ENCODE measurements around the gene SLC9A2. TPM values are rescaled to one million over a fixed set of nuclear protein-coding genes. Genes with fewer than 3 reads are reported as not detected.

Gene SLC9A2, protein sequence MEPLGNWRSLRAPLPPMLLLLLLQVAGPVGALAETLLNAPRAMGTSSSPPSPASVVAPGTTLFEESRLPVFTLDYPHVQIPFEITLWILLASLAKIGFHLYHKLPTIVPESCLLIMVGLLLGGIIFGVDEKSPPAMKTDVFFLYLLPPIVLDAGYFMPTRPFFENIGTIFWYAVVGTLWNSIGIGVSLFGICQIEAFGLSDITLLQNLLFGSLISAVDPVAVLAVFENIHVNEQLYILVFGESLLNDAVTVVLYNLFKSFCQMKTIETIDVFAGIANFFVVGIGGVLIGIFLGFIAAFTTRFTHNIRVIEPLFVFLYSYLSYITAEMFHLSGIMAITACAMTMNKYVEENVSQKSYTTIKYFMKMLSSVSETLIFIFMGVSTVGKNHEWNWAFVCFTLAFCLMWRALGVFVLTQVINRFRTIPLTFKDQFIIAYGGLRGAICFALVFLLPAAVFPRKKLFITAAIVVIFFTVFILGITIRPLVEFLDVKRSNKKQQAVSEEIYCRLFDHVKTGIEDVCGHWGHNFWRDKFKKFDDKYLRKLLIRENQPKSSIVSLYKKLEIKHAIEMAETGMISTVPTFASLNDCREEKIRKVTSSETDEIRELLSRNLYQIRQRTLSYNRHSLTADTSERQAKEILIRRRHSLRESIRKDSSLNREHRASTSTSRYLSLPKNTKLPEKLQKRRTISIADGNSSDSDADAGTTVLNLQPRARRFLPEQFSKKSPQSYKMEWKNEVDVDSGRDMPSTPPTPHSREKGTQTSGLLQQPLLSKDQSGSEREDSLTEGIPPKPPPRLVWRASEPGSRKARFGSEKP
- under 0.01 TPM in 1 of 2 replicates, not detected in the other for total RNA-seq

DNA sequence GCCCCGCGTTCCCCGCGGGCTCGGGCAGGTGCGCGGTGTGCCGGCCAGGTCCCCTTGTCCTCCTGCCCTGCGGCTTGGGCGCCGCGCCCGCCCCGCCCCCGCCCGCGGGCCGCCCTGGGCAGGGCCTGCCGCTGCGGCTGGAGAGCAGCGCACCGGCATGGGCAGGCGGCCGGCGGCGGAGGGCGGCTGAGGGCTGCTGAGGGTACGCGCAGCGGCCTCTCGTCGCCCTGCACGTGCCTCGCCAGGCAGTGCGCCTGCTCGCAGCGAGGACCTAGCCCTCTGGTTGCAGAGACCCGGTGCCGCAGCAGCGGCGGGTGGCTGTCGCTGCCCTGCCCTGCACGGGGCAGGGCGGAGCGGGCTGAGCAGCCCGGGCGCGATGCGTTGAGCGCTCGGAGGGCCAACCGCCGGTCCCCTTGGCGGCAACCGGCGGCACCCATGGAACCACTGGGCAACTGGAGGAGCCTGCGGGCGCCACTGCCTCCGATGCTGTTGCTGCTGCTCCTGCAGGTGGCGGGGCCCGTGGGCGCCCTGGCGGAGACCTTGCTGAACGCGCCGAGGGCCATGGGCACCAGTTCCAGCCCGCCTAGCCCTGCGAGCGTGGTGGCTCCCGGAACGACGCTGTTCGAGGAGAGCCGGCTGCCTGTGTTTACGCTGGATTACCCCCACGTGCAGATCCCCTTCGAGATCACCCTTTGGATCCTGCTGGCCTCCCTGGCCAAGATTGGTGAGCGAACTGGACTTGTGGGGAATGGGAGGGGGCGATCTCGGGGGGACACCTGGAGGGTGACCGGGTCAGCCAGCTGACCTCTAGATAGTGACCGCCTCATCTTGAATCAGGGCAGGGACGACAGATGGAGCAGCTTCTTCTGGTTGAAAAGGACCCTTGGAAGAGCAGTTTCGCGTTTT is at the start of gene SLC9A2:
Gene SLC9A2 (plus strand): TSS at position 140 of the 906 bp plus-strand sequence. CDS start 296 bp downstream, at position 436.

Other genes with a start within 250 kb of the SLC9A2 start
- gene IL18RAP, start 196.4 kb upstream of the SLC9A2 start, total RNA-seq: 0.07 TPM in 1 of 2 replicates, not detected in the other
- gene SLC9A4, start 146.3 kb upstream of the SLC9A2 start, total RNA-seq: not detected in 2 replicates
- 0.40 and 0.65 TPM in 2 replicates for gene TMEM182, start 142.5 kb downstream of the SLC9A2 start, total RNA-seq

Data from thoracic aorta endothelial cell (primary cell).